Endothelial cell of hepatic sinusoid (primary cell): ENCODE data around the gene ALPG.
"Not testable (repeated sequence)": the region's sequence is repeated elsewhere in the genome, so short reads cannot be mapped to it uniquely, and the experiment has no call there.

Experiments
- in situ Hi-C: cut with HindIII; loops from 2 replicates; pipeline ENCODE4 v1.10.0; 2017; ENCODE audit warnings: low sequenced_read_pairs

The ALPG gene

DNA sequence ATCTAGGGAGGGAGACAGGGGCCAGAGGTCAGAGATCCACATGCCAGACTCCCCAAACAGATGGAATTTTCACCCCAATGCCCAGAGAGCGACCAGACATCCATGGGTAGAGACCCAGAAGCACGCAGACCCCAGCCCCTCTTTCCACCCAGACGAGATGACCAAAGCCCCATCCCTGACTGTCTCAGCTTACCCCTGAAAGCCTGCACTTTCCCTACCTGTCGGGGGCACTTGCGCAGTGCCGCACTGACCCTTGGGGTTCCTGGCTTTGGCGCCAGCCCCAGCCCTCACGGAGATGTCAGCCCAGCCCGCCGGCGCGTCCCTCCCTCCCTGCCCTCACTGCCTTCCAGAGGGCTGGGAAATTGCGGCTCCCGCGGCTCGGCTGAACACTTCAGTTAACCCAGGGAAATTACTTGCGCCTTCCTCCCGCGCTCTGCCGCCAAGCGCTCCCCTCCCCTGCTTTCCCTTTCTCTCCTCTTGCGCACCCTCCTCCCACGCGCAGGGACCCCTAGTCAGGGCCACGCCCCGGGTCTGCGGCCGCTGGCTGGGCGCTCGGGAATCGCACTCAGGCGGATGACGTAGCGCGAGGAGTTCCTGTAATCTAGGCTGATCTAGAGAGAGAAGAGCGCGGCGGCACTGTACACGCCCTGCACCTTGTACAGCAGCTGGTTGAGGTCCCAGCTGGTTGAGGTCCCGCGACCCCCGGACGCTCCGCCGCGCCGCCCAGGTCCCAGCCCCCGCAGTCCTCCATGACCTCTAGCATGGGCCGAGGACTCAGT is 12.0 kb downstream of the ALPG start:
- in situ Hi-C loops: no loop called here

DNA sequence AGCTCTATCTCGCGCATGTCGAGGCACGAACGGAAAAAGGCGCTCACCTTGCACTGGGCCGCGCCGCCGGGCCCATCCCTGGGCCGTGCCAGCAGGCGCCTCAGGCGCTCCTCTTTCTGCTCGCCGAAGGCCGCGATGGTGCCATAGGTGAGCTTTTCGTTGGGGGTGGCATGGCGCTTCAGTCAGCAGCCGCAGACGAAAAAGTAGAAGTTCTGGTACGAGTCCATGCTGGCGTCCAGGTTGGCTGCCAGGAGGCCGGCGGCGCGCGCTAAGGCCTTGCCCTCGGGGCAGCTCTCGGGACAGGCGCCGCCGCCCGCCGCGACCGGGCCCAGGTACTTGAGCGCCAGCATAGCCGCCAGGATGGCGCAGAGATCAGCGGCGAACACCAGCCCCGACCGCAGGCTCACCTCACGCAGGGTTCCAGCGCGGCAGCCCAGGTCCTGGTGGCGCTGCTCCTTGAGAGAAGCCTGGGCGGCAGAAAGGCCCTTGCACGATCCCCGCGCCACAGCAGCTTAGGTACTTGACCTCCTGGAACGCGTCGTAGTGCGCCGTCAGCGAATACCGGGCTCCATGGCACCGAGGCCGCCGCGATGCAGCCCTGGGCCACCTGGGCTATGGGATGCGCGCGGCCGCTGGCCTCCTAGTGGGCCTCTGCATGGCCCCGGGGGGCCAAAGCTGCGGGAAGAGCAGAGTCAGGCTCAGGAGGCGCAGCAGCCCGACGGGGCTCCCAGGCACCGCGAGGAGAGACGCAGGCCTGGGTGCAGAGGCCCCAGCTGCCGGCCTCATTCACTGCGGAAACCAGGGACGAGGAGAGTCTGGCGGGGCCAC is 12.8 kb downstream of the ALPG start:
- in situ Hi-C loops: no loop called here

- in situ Hi-C loops: no loop called here
These were observed 13.4 kb downstream of the ALPG start for GRCh38 chr2:232420073-232420454.

GRCh38 chr2:232420463-232421188 is 14.0 kb downstream of the ALPG start:
- in situ Hi-C loops: no loop called here

DNA sequence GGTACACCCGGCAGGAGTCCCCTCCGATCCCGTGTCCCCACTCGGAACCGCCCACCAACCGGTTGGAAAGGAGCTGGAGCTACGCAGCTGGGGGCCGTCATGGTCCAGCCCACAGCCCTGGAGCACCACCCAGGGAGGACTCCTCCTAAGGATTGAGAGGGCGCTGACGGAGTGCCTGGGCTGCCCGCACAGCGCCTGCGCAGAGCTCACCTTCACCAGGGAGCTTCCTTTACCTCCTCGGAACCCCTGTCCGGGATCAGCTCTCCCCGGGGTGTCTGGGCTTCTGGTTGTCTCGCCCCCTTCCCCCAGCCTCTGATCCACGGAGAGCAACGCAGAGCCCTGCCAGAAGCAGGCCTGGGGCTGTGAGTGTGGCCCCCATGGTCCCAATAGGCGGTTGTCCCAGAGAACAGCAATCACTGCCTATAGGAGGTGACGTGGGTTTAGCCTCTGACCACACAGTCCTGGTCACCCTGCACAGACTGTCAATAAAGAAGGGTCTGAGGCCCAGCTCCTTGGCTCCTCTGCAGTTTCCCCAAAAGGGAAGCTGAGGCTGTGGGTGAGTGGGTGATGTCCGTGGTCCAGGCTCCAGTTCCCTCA is 14.6 kb downstream of the ALPG start:
- in situ Hi-C loops: no loop called here

GRCh38 chr2:232422051-232422450 is 15.4 kb downstream of the ALPG start:
- in situ Hi-C loops: no loop called here

DNA sequence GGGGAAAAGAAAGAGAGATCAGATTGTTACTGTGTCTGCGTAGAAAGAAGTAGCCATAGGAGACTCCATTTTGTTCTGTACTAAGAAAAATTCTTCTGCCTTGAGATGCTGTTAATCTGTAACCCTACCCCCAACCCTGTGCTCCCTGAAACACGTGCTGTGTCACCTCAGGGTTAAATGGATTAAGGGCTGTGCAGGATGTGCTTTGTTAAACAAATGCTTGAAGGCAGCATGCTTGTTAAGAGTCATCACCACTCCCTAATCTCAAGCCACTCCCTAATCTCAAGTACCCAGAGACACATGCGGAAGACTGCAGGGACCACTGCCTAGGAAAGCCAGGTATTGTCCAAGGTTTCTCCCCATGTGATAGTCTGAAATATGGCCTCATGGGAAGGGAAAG is 16.4 kb downstream of the ALPG start:
- in situ Hi-C loops: not testable (repeated sequence)

DNA sequence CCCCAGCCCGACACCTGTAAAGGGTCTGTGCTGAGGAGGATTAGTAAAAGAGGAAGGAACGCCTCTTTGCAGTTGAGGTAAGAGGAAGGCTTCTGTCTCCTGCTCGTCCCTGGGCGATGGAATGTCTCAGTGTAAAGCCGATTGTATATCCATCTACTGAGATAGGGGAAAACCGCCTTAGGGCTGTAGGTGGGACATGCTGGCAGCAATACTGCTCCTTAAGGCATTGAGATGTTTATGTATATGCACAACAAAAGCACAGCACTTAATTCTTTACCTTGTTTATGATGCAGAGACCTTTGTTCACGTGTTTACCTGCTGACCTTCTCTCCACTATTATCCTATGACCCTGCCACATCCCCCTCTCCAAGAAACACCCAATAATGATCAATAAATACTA is 16.8 kb downstream of the ALPG start:
- in situ Hi-C loops: not testable (repeated sequence)

DNA sequence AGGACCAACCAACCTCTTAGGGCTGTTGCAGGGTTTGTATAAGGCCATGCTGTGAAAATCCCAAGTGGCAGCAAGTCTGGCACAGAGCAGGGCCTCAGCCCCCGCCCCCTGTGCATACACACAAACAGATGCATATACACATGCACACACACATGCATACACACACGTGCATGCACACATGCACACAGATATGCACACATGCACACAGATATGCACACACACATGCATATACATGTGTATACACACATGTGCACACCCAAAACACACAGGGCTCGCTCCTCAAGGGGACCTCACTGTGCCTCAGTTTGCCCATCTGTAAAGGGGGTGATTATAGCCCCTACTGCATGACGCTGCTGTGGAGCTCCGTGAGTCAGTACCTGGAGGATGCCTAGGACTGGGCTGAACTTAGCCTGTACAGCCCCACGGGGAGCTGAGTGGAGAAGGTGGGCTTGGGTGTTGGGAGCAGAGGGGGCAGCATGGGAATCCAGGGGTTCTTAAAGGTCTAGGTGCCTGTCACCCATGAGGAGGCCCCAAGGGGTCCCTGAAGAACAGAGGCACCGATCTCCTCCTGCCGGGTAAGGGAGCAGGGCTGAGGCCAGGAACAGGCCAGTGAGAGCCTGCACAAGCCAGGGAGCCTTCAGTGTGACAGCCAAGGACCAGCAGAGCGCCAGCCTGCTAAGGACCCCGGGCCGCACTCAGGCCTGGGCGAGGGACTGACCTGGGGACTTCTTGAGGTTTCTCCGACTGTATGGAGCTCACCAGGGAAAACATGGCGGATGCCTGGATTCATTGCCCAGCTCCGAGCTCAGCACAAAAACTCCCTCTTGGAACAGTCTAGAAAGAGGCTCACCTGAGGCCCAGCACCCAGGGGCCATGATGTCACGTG is 25.3 kb downstream of the ALPG start:
- in situ Hi-C loops: loop anchor here (10.0 kb wide), 1 partner anchor 537 kb away; no protein-coding TSS in a partner anchor

DNA sequence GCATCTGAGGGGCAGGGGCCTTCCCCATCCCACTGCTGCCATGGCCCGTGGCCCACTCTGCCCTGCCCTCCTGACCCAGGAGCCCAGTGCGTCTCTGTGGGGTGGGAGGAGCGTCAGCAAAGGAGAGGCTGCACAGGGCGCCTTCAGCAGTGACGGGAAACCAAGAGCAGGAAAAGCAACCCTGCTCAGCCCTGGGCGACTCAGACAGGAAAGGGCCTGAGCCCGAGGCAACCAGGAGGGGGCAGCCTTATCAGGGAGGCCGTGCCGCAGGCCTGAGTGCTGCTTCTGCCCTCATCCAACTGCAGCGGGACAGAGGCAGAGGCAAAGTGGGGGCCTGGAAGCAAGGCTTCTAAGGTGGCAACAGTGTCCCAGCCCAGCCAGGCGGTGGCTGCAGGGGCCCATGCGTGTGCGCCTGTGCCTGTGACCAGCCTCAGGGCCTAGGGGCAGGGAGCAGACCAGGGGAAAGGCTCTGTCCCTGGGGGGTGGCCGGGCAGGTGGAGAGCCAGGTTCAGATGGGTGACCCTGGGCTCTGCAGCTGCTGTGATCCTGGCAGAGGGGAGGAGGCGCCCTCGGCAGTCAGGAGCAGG is 26.0 kb downstream of the ALPG start:
- in situ Hi-C loops: loop anchor here (10.0 kb wide), 1 partner anchor 538 kb away; no protein-coding TSS in a partner anchor

DNA sequence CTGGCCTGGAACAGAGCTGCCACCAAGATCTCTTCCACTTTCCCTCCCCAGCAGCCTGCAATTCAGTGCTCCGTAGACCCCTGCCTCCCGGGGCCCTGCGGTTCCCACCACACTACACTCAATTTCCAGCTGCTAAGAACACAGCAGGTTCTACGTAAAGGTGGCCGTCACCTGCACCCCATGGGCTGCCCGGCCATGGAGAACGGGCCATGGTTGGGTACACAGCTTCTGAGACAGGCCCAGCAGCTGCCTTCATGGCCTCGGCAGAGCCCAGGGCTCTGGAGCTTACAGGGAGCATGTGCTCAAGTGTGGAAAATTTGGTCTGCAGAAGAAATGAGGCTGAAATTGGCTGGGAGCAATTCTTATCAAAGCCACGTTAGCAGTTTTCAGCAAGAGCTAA is 27.0 kb downstream of the ALPG start:
- in situ Hi-C loops: loop anchor here (10.0 kb wide), 1 partner anchor 539 kb away; no protein-coding TSS in a partner anchor

DNA sequence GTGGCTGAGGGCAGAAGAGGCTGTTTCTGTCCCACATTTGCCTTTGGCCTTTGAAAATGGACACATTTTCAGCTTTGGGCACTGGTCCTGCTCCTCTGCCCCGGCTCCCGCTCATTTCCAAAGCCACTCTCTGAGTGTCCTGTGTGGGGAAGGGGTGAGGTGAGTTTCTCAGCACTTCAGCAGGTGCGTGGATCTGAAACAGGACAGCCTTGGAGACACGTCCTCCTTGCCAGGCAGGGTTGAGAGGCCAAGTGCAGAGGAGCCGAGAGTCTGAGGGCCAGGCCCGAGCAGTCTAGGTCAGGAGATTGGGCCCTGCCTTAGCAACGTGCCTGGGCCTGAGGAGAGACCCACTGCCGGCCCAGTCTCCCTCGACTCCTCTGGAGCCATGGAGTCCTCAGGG is 27.4 kb downstream of the ALPG start:
- in situ Hi-C loops: loop anchor here (10.0 kb wide), 1 partner anchor 539 kb away; no protein-coding TSS in a partner anchor

- in situ Hi-C loops: loop anchor here (10.0 kb wide), 1 partner anchor 540 kb away; no protein-coding TSS in a partner anchor
These were observed 28.1 kb downstream of the ALPG start for GRCh38 chr2:232434563-232435374.

DNA sequence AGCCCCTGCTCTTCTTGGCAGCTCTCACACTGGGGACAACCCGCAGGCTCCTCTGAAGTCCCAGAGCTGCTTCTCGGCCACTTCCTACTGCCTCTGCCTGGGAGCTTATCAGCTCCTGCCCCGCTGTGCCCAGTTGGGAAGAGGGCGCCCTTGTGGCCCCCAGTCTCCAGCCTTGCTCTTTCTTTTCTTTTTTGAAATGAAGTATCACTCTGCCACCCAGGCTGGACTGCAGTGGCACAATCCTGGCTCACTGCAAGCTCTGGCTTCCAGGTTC is 28.7 kb downstream of the ALPG start:
- in situ Hi-C loops: loop anchor here (10.0 kb wide), 1 partner anchor 541 kb away; no protein-coding TSS in a partner anchor

GRCh38 chr2:232435805-232436204 is 29.2 kb downstream of the ALPG start:
- in situ Hi-C loops: loop anchor here (10.0 kb wide), 1 partner anchor 541 kb away; no protein-coding TSS in a partner anchor

DNA sequence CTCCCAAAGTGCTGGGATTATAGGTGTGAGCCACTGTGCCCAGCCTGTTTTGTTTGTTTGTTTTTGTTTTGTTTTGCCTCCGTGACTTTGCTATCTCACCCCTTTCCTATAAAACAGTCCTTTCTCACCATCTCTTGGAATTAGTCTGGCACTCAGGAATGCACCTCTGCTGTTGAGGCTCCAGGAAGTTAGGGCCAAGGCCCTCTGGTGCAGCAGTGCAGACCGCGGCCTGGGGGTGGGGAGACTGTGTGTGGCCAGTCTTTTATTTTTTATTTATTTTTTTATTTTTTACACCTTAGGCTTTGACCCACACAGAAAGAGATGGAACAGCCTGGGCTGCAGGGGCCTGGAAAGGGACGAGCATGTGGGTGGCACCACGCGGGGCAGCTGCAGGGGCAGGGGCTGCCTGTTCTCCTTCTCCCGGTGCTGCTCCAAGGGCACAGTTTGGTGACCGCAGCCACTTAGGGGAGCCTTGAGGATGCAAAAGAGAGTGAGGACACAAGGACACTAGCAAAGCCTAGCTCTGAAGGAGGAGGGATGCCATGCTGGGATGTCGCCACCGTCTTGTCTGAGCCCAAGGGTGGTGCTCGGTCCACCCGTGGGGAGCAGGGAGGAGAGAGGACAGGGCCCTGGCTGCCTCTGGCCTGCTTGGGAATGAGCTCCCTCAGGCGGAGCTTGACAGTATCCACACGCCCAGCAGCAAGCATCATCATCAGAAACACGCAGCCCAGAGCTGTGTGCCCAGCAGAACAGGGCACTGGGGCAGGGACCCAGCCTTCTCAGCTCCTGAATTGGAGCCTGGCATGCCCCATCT is 29.9 kb downstream of the ALPG start:
- in situ Hi-C loops: loop anchor here (10.0 kb wide), 1 partner anchor 542 kb away; no protein-coding TSS in a partner anchor

DNA sequence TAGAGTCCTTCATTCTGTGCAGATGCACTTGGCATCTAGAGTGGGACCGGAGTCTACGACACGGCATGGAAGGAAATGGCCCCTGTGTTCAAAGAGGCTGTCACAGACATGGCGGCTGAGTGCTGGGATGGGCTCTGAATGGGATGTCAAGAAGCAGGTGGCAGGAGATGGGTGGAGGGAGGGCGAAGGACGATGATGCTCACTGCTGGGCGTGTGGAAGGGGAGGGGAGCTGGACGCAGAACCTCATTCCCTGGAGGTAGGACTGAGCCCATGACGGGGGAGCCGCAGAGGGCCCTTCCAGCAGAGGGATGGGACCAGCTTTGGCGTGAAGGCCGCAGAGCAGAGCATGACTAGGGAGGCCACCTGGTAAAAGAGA is 30.5 kb downstream of the ALPG start:
- in situ Hi-C loops: loop anchor here (10.0 kb wide), 1 partner anchor 542 kb away; no protein-coding TSS in a partner anchor

GRCh38 chr2:232438091-232438490 is 31.4 kb downstream of the ALPG start:
- in situ Hi-C loops: loop anchor here (10.0 kb wide), 1 partner anchor 543 kb away; no protein-coding TSS in a partner anchor
